Type B pancreatic cell (in vitro differentiated cells): Measurements from ENCODE around the gene DOCK1. TPM values are rescaled to one million over a fixed set of nuclear protein-coding genes. Genes with fewer than 3 reads are reported as not detected.

Experiments
- DNase-seq: peaks from one replicate; pipeline ENCODE4 v3.0.0; 2021; ENCODE audit warnings: mixed read lengths; ENCODE audit not compliant: unreplicated experiment; ENCODE audit errors: extremely low spot score
- H3K27ac Mint-ChIP-seq: 2 replicates; pipeline ENCODE4 v1.8.0; 2021; ENCODE audit warnings: mild to moderate bottlenecking, mixed read lengths
- H3K27me3 Mint-ChIP-seq: 2 replicates; pipeline ENCODE4 v1.8.0; 2021; ENCODE audit warnings: mixed read lengths
- H3K36me3 Mint-ChIP-seq: 2 replicates; pipeline ENCODE4 v1.8.0; 2021; ENCODE audit warnings: mixed read lengths
- H3K4me1 Mint-ChIP-seq: one replicate; pipeline ENCODE4 v1.8.0; 2021; ENCODE audit warnings: mixed read lengths; ENCODE audit not compliant: unreplicated experiment
- H3K4me3 Mint-ChIP-seq: 2 replicates; pipeline ENCODE4 v1.8.0; 2021; ENCODE audit warnings: mild to moderate bottlenecking, mixed read lengths
- H3K9me3 Mint-ChIP-seq: 2 replicates; pipeline ENCODE4 v1.8.0; 2021; ENCODE audit warnings: mixed read lengths
- CTCF ChIP-seq: fragments of 200-600 bp; sonication (generic); conservative IDR thresholded peaks from 2 replicates; pipeline ENCODE4 v1.5.0; 2021; ENCODE audit warnings: antibody characterized with exemption, mild to moderate bottlenecking
- total RNA-seq: library from RNA; stranded (reverse); gene quantifications from 2 replicates; pipeline ENCODE4 v1.2.1, GENCODE V29; 2021; ENCODE audit warnings: low replicate concordance

Gene DOCK1
- total RNA-seq, 1 donor from 2014 or later, result 67.4 TPM

GRCh38 chr10:127067542-127068194, 162.4 kb downstream of the DOCK1 start:
- no peak for TF ChIP-seq CTCF
- Mint-ChIP-seq H3K27ac (no peak overlapping the region), H3K4me1 (no peaks in the 10 kb centered on the region), H3K27me3 (no peaks in the 10 kb centered on the region), H3K4me3 (no peak overlapping the region), H3K9me3 (no peaks in the 10 kb centered on the region), H3K36me3 (peaks cover 49% of the 10 kb centered on the region)
- DNase-seq, result no peak

- H3K36me3 Mint-ChIP-seq, result peaks cover 45% of the 10 kb centered on the region
- H3K27me3 Mint-ChIP-seq, result no peaks in the 10 kb centered on the region
- H3K27ac Mint-ChIP-seq, result no peak overlapping the region
- no peaks in the 10 kb centered on the region for H3K9me3 Mint-ChIP-seq
- no peak for DNase-seq
- H3K4me1 Mint-ChIP-seq, result no peaks in the 10 kb centered on the region
- H3K4me3 Mint-ChIP-seq, result no peak overlapping the region
- no peak for TF ChIP-seq CTCF
These were observed 163.3 kb downstream of the DOCK1 start for GRCh38 chr10:127068485-127068884.

GRCh38 chr10:127069436-127069835, 164.2 kb downstream of the DOCK1 start:
- no peaks in the 10 kb centered on the region for H3K9me3 Mint-ChIP-seq
- no peaks in the 10 kb centered on the region for H3K27me3 Mint-ChIP-seq
- no peak for TF ChIP-seq CTCF
- no peaks in the 10 kb centered on the region for H3K4me1 Mint-ChIP-seq
- no peak overlapping the region for H3K4me3 Mint-ChIP-seq
- no peak for DNase-seq
- H3K27ac Mint-ChIP-seq, result no peak overlapping the region
- H3K36me3 Mint-ChIP-seq, result peaks cover 52% of the 10 kb centered on the region

GRCh38 chr10:127071126-127071525, 165.9 kb downstream of the DOCK1 start:
- Mint-ChIP-seq H3K27me3 (no peaks in the 10 kb centered on the region), H3K36me3 (peaks cover 45% of the 10 kb centered on the region), H3K4me1 (no peaks in the 10 kb centered on the region), H3K4me3 (no peak overlapping the region), H3K27ac (no peak overlapping the region), H3K9me3 (no peaks in the 10 kb centered on the region)
- TF ChIP-seq CTCF, result no peak
- no peak for DNase-seq

- Mint-ChIP-seq H3K4me1 (no peaks in the 10 kb centered on the region), H3K4me3 (no peak overlapping the region), H3K36me3 (peaks cover 35% of the 10 kb centered on the region), H3K9me3 (no peaks in the 10 kb centered on the region), H3K27ac (no peak overlapping the region), H3K27me3 (no peaks in the 10 kb centered on the region)
- no peak for DNase-seq
- no peak for TF ChIP-seq CTCF
These were observed 168.4 kb downstream of the DOCK1 start for GRCh38 chr10:127073666-127074065.
